Uterus (tissue), 4 donors: Measurements from ENCODE around the gene PXDC1. TPM values are rescaled to one million over a fixed set of nuclear protein-coding genes. Genes with fewer than 3 reads are reported as not detected.
"Not testable (repeated sequence)": the region's sequence is repeated elsewhere in the genome, so short reads cannot be mapped to it uniquely, and the experiment has no call there.

Source experiments
- DNase-seq, 2 donors: peaks; one replicate each; pipeline ENCODE4 v3.0.0-alpha.2; 2019 to 2020
- H3K27ac ChIP-seq, 2 donors: fragments of 200-600 bp; sonication (generic); 1 replicate in 1 of 2; 2 replicates in 1 of 2; pipeline ENCODE4 v1.5.1; 2016 to 2018
- H3K27me3 ChIP-seq, 2 donors: fragments of 200-600 bp; sonication (generic); one replicate each; pipeline ENCODE4 v1.5.1; 2018 to 2019; ENCODE audit warnings: control low read depth in 1 of 2
- H3K36me3 ChIP-seq, 2 donors: fragments of 200-600 bp; sonication (generic); one replicate each; pipeline ENCODE4 v1.5.1; 2019; ENCODE audit warnings: control low read depth in 1 of 2
- H3K4me1 ChIP-seq, 2 donors: fragments of 200-600 bp; sonication (generic); one replicate each; pipeline ENCODE4 v1.5.1; 2018 to 2019; ENCODE audit warnings: control low read depth in 1 of 2
- H3K4me3 ChIP-seq, 2 donors: fragments of 200-600 bp; sonication (generic); 1 replicate in 1 of 2; 2 replicates in 1 of 2; pipeline ENCODE4 v1.5.1; 2018 to 2019; ENCODE audit warnings: mild to moderate bottlenecking in 1 of 2
- H3K9me3 ChIP-seq, 2 donors: fragments of 200-600 bp; sonication (generic); one replicate each; pipeline ENCODE4 v1.5.1; 2019; ENCODE audit warnings: control low read depth in 1 of 2
- POLR2A ChIP-seq, 2 donors: fragments of 450-650 bp; IDR thresholded peaks; one replicate each; pipeline ENCODE4 v1.6.1; 2016; ENCODE audit warnings: antibody characterized with exemption in 2 of 2, mild to moderate bottlenecking in 1 of 2, moderate library complexity in 1 of 2
- intact Hi-C: fragments of 100-400 bp; cut with DNase I; formaldehyde crosslinking; loops from one replicate; pipeline ENCODE4 v1.15.1; 2023; ENCODE audit warnings: low total_unique reads
- small RNA-seq: library from RNA; depleted of rRNA; stranded (forward); fragments of <200 nt; gene quantifications from one replicate; pipeline ENCODE3, GENCODE V24; 2016
- total RNA-seq, 4 donors: library from RNA; depleted of rRNA in 3 of 4; stranded (reverse); fragments of >200 nt in 3 of 4; gene quantifications; one replicate each; pipeline versions ENCODE4 v1.1.0 to v1.2.4, GENCODE V29; 2014 to 2023
- TF ChIP-seq, protein P1 (sequence below), 4 experiments: fragments of 200-600 bp in 2 of 4; fragments of 450-650 bp in 2 of 4; sonication (generic) in 2 of 4; IDR thresholded peaks; one replicate each; pipeline ENCODE4 v1.5.1; 2016 to 2019; ENCODE audit warnings: antibody characterized with exemption in 4 of 4, mild to moderate bottlenecking in 2 of 4, moderate library complexity in 1 of 4
- donor health status: DM: yes; HTN: yes; CAD: no.

Gene PXDC1
- total RNA-seq, 4 donors from 2014 or later: 15.6 to 42.4 (median 31.0) TPM

GRCh38 chr6:3683331-3683730 is 68.2 kb downstream of the PXDC1 start:
- Histone ChIP-seq H3K36me3 (no peaks in the 10 kb centered on the region), H3K9me3 (no peaks in the 10 kb centered on the region), H3K4me1 (no peaks in the 10 kb centered on the region), H3K27me3 (no peaks in the 10 kb centered on the region), H3K27ac (no peak overlapping the region), H3K4me3 (no peak overlapping the region)
- TF ChIP-seq, protein P1, sequence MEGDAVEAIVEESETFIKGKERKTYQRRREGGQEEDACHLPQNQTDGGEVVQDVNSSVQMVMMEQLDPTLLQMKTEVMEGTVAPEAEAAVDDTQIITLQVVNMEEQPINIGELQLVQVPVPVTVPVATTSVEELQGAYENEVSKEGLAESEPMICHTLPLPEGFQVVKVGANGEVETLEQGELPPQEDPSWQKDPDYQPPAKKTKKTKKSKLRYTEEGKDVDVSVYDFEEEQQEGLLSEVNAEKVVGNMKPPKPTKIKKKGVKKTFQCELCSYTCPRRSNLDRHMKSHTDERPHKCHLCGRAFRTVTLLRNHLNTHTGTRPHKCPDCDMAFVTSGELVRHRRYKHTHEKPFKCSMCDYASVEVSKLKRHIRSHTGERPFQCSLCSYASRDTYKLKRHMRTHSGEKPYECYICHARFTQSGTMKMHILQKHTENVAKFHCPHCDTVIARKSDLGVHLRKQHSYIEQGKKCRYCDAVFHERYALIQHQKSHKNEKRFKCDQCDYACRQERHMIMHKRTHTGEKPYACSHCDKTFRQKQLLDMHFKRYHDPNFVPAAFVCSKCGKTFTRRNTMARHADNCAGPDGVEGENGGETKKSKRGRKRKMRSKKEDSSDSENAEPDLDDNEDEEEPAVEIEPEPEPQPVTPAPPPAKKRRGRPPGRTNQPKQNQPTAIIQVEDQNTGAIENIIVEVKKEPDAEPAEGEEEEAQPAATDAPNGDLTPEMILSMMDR (IDR thresholded peaks at IDR 0.05): no peak
- no peak for TF ChIP-seq POLR2A (IDR thresholded peaks at IDR 0.05)
- no peak for DNase-seq
- intact Hi-C loops: no loop called here

- H3K4me3 ChIP-seq: no peak overlapping the region
- no peaks in the 10 kb centered on the region for H3K27me3 ChIP-seq
- intact Hi-C loops: no loop called here
Measured at GRCh38 chr6:3678946-3679345, 72.6 kb downstream of the PXDC1 start.

DNA sequence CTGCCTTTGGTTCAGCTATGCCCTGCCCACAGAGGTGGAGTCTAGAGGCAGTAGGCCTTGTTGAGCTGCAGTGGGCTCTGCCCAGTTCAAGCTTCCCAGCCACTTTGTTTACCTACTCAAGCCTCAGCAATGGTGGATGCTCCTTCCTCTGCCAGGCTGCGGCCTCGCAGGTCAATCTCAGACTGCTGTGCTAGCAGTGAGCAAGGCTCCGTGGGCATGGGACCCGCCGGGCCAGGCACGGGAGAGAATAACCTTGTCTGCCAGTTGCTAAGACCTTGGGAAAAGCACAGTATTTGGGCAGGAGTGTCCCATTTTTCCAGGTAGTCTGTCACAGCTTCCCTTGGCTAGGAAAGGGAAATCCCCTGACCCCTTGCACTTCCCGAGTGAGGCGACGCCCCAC is 73.8 kb downstream of the PXDC1 start:
- H3K36me3 ChIP-seq, intact Hi-C loops, H3K4me3 ChIP-seq, DNase-seq, H3K27me3 ChIP-seq, H3K9me3 ChIP-seq, H3K4me1 ChIP-seq, H3K27ac ChIP-seq: not testable (repeated sequence)

More at GRCh38 chr6:3678946-3679345, 72.6 kb downstream of the PXDC1 start:
- no peak overlapping the region for H3K27ac ChIP-seq
- H3K36me3 ChIP-seq: no peaks in the 10 kb centered on the region
- no peaks in the 10 kb centered on the region for H3K9me3 ChIP-seq
- no peak for DNase-seq
- TF ChIP-seq, protein P1 (IDR thresholded peaks at IDR 0.05): no peak
- no peak for TF ChIP-seq POLR2A (IDR thresholded peaks at IDR 0.05)
- H3K4me1 ChIP-seq: no peaks in the 10 kb centered on the region

DNA sequence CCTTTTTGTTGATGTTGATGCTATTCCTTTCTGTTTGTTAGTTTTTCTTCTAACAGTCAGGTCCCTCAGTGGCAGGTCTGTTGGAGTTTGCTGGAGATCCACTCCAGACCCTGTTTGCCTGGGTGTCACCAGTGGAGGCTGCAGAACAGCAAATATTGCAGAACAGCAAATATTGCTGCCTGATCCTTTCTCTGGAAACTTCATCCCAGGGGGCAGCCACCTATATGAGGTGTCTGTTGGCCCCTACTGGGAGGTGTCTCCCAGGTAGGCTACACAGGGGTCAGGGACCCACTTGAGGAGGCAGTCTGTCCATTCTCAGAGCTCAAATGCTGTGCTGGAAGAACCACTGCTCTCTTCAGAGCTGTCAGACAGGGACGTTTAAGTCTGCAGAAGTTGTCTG is 74.2 kb downstream of the PXDC1 start:
- intact Hi-C loops, H3K27ac ChIP-seq, H3K9me3 ChIP-seq, H3K36me3 ChIP-seq, H3K4me1 ChIP-seq, H3K4me3 ChIP-seq, DNase-seq, H3K27me3 ChIP-seq: not testable (repeated sequence)

Small RNA genes lying within 50 kb of the gene (small RNA-seq; reads per million reads assigned to genes)
- gene AL033523.1: not detected

Other genes starting within 250 kb of the PXDC1 start
- gene FAM50B, start 97.7 kb upstream of the PXDC1 start, total RNA-seq: 10 to 100 TPM in 3 of 4 donors, 1 to 10 TPM in 1; 1.8 to 25.4 (median 12.2) TPM